NT2/D1 (cell line): ENCODE measurements around the gene BBOF1.
"Not testable (repeated sequence)": the region's sequence is repeated elsewhere in the genome, so short reads cannot be mapped to it uniquely, and the experiment has no call there.

Experiments used
- DNase-seq: peaks from one replicate; pipeline ENCODE4 v3.0.0-alpha.2; 2011; ENCODE audit warnings: low read depth, low spot score
- H3K27me3 ChIP-seq: 2 replicates; pipeline ENCODE4 v1.6.0; 2011; ENCODE audit warnings: mild to moderate bottlenecking; ENCODE audit not compliant: insufficient read length, insufficient read depth
- H3K36me3 ChIP-seq: 2 replicates; pipeline ENCODE4 v1.6.1; 2011; ENCODE audit warnings: mild to moderate bottlenecking, low read length, mixed read lengths; ENCODE audit not compliant: insufficient read depth, insufficient read length
- H3K4me1 ChIP-seq: 2 replicates; pipeline ENCODE4 v1.5.1; 2011; ENCODE audit not compliant: insufficient read depth, insufficient read length
- H3K4me3 ChIP-seq: 2 replicates; pipeline ENCODE4 v1.5.1; 2011; ENCODE audit warnings: low read depth; ENCODE audit not compliant: insufficient read length
- H3K9ac ChIP-seq: 2 replicates; pipeline ENCODE4 v1.6.0; 2011; ENCODE audit warnings: low read depth; ENCODE audit not compliant: insufficient read length
- H3K9me3 ChIP-seq: 2 replicates; pipeline ENCODE4 v1.5.1; 2011; ENCODE audit warnings: mild to moderate bottlenecking, low read length; ENCODE audit not compliant: insufficient read depth
- SUZ12 ChIP-seq: IDR thresholded peaks from 2 replicates; pipeline ENCODE4 v1.6.1; 2011; ENCODE audit not compliant: insufficient read length, insufficient read depth; ENCODE audit errors: extremely low read depth
- YY1 ChIP-seq: IDR thresholded peaks from 2 replicates; pipeline ENCODE4 v1.6.1; 2011; ENCODE audit not compliant: insufficient read length, insufficient read depth
- ZNF274 ChIP-seq: IDR thresholded peaks from 2 replicates; pipeline ENCODE4 v1.6.1; 2011; ENCODE audit warnings: mild to moderate bottlenecking, low read depth, low read length

The BBOF1 gene, protein sequence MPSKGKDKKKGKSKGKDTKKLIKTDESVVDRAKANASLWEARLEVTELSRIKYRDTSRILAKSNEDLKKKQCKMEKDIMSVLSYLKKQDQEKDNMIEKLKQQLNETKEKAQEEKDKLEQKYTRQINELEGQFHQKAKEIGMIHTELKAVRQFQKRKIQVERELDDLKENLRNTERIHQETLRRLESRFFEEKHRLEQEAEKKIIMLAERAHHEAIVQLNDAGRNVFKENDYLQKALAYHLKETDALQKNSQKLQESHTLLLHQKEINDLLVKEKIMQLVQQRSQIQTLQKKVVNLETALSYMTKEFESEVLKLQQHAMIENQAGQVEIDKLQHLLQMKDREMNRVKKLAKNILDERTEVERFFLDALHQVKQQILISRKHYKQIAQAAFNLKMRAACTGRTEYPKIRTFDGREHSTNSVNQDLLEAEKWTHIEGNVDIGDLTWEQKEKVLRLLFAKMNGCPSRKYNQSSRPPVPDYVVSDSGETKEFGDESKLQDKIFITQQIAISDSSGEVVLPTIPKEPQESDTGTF

DNA sequence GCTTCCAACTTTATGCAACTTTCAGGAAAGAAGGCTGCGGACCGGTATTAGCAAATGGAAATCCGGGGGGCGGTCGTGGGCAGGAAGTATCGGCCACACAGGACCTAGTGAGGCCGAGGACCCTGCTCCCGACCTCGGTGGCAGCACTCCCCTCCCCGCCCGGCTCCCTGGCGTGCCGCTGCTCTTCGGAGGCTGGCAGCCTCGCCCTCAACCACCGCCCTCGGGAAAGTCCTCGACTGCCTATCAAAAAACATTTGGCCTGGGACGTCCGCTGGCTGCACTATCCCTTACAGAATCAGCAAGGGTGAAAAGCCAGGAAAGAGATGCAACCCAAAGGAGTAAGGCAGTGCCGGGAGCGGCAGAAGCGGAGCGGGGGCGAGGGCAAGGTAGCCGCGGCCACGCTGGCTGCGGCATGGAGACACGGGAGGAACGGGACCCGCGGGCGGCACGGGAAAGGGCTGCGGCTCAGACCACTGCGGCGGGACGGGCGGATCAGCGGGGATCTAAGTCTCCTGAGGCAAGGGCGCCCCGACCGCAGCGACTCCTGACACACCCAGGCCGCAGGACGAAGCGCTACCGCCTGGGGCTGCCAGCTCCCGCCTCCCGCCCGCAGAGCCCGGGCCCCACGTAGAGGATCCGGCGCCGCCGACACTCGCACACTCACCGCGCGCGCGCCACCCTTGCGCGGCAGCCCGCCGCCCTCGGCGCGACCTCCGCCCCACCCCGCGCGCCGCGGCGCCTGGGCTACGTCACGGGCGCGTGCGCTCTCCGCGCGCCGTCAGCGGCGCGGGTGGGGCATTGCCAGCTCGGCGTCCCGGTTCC lies at the start of gene BBOF1, which contains the start of gene ENTPD5:
Gene BBOF1 (plus strand): TSS at position 764 of the 822 bp plus-strand sequence. CDS start 130 bp downstream, outside the sequence.
Gene ENTPD5 (minus strand): TSS at position 703 of the 822 bp plus-strand sequence. CDS start 31,186 bp downstream, outside the sequence.
- H3K36me3 ChIP-seq = peaks cover 2% of the 10 kb centered on the region
- H3K27me3 ChIP-seq = peaks cover 3% of the 10 kb centered on the region
- TF ChIP-seq SUZ12 (no peak), ZNF274 (no peak), YY1 (no peak)
- H3K4me3 ChIP-seq = peak within 1 kb of the TSS; percentile 91
- DNase-seq = peak; percentile 18
- H3K9me3 ChIP-seq = no peaks in the 10 kb centered on the region
- H3K4me1 ChIP-seq = no peaks in the 10 kb centered on the region
- peak within 1 kb of the TSS; percentile 91 for H3K9ac ChIP-seq

DNA sequence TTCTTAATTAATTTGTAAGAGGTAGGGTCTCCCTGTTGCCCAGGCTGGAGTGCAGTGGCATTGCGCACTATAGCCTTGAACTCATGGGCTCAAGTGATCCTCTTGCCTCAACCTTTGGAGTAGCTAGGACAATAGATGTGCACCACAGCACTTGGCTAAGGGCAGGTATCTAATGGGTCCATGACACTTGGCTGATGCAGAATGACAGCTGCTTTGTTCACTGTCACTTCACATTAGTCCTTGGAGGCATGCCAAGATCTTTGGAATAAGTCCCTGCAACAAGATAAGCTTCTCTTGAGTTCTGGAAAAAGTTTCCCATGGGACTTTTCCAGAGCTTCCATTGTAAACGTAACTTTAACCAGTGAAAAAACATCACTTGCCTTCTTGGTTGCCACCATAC lies 45.7 kb upstream of the BBOF1 start:
- DNase-seq = no peak

DNA sequence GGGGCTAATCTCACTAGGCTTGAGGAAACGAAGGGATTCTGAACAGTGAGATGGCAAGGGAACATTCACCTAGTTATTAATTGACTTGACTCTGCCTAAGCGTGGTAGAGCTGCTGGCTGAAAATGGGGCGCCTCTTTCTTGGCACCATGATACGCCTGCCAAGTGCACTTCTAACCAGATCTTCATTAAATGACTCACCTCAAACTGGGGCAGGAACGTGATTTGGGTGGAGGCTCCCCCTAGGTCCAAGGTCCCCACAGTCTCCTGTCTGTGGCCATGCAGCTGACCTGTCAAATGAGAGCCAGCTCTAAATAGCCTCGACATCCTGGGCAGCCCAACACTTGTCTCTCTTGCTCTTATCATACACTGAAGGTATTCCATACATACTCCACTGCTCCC lies 43.0 kb upstream of the BBOF1 start:
- DNase-seq = no peak
- Histone ChIP-seq H3K9me3 (no peaks in the 10 kb centered on the region), H3K36me3 (peaks cover 11% of the 10 kb centered on the region), H3K4me3 (no peak overlapping the region), H3K9ac (no peak overlapping the region), H3K27me3 (no peaks in the 10 kb centered on the region), H3K4me1 (peaks cover 3% of the 10 kb centered on the region)
- TF ChIP-seq ZNF274 (no peak), SUZ12 (no peak), YY1 (no peak)

More for the DNA sequence above, 45.7 kb upstream of the BBOF1 start:
- Histone ChIP-seq H3K4me3 (no peak overlapping the region), H3K36me3 (peaks cover 16% of the 10 kb centered on the region), H3K9ac (no peak overlapping the region), H3K9me3 (no peaks in the 10 kb centered on the region), H3K27me3 (no peaks in the 10 kb centered on the region), H3K4me1 (peaks cover 3% of the 10 kb centered on the region)
- TF ChIP-seq YY1 = no peak
- no peak for TF ChIP-seq ZNF274
- no peak for TF ChIP-seq SUZ12

DNA sequence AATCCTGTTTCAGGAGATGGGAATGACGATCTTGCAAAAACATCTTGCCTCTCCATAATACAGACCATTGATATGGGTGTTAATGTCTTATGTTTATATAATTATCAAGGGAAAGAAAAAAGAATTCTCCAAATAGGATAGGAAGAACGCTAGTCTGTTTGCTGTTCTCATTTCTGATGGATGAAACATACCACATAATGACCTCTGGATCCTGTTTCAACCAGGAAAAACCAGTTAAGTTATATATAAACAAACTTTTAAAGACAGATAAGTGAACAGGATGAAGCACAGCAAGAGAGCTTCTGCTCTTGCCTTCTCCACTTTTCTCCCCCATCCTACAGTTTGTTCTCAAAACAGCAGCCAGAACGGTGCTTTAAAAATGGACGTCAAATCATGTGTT lies 41.3 kb upstream of the BBOF1 start:
- no peak overlapping the region for H3K9ac ChIP-seq
- TF ChIP-seq ZNF274 (no peak), YY1 (no peak), SUZ12 (no peak)
- DNase-seq = no peak
- no peak overlapping the region for H3K4me3 ChIP-seq
- no peaks in the 10 kb centered on the region for H3K27me3 ChIP-seq
- peaks cover 7% of the 10 kb centered on the region for H3K36me3 ChIP-seq
- H3K9me3 ChIP-seq = no peaks in the 10 kb centered on the region
- H3K4me1 ChIP-seq = no peaks in the 10 kb centered on the region

DNA sequence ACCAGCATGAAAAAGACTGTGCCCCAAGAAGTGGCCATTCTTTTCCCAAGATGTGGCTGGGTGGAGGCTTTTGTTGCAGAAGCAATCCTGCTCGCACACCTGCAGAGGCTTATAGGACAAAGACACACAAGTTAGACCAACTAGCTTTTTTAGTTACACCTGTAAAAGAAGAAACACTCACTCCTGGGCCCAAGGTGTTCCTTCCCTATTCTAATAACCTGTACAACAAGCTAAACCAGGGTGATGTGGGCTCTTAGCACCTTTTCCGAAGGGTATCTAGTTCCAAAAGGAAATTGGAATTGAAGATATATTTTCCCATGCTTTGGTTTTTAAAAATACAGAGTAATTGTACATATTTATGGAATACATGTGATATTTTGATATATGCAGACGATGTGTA lies 31.1 kb upstream of the BBOF1 start:
- no peaks in the 10 kb centered on the region for H3K9me3 ChIP-seq
- H3K9ac ChIP-seq = no peak overlapping the region
- no peak for DNase-seq
- no peaks in the 10 kb centered on the region for H3K4me1 ChIP-seq
- peaks cover 14% of the 10 kb centered on the region for H3K36me3 ChIP-seq
- H3K4me3 ChIP-seq = no peak overlapping the region
- H3K27me3 ChIP-seq = no peaks in the 10 kb centered on the region
- TF ChIP-seq ZNF274 = no peak
- TF ChIP-seq YY1 = no peak
- TF ChIP-seq SUZ12 = no peak

DNA sequence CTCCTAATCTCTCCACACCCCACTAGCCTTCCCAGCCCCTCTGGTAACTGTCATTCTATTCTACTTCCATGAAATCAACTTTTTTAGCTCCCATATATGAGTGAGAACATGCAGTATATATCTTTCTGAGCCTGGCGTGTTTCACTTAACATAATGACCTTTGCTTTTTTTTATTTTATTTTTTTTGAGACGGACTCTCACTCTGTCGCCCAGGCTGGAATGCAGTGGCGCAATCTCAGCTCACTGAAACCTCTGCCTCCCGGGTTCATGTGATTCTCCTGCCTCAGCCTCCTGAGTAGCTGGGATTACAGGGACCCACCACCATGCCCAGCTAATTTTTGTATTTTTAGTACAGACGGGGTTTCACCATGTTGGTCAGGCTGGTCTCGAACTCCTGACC lies 30.5 kb upstream of the BBOF1 start:
- peaks cover 14% of the 10 kb centered on the region for H3K36me3 ChIP-seq
- not testable (repeated sequence) for H3K4me3 ChIP-seq, H3K27me3 ChIP-seq, DNase-seq, H3K9me3 ChIP-seq, H3K4me1 ChIP-seq, H3K9ac ChIP-seq

DNA sequence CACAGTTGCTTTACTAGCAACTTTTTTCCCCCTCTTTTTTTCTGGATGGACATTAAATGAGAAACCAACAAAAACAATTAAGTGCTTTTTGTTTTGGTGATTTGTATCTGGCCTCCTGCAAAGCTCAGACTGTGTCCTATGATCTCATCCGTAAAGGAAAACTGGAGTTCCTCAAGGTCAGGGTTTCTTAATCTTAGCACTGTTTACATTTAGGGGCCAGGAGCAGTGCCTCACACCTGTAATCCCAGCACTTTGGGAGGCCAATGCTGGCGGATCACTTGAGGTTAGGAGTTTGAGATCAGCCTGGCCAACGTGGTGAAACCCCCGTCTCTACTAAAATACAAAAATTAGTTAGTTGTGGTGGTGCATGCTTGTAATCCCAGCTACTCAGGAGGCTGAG lies 28.1 kb upstream of the BBOF1 start:
- Histone ChIP-seq H3K9ac (no peak overlapping the region), H3K27me3 (no peaks in the 10 kb centered on the region), H3K9me3 (no peaks in the 10 kb centered on the region), H3K36me3 (peaks cover 13% of the 10 kb centered on the region), H3K4me3 (no peak overlapping the region), H3K4me1 (no peaks in the 10 kb centered on the region)
- DNase-seq = no peak
- TF ChIP-seq ZNF274 (no peak), SUZ12 (no peak), YY1 (no peak)

DNA sequence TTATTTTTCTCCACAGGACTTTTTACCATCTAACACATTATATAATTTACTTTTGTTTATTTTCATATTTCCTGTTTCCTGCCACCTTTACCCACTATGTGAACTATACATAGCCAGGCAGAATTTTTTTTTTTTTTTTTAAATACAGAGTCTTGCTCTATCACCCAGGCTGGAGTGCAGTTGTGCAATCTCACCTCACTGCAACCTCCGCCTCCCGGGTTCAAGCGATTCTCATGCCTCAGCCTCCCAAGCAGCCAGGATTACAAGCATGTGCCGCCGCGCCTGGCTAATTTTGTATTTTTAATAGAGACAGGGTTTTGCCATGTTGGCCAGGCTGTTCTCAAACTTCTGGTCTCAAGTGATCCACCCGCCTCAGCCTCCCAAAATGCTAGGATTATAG lies 24.2 kb upstream of the BBOF1 start:
- H3K9me3 ChIP-seq, DNase-seq, H3K36me3 ChIP-seq, H3K4me1 ChIP-seq, H3K9ac ChIP-seq, H3K4me3 ChIP-seq, H3K27me3 ChIP-seq: not testable (repeated sequence)
